ENCODE data around the gene B9D2. TPM values are rescaled to one million over a fixed set of nuclear protein-coding genes. Genes with fewer than 3 reads are reported as not detected.
"Not testable (repeated sequence)": the region's sequence is repeated elsewhere in the genome, so short reads cannot be mapped to it uniquely, and the experiment has no call there.

B9D2 gene
- total RNA-seq, 2 donors from 2014 or later: 4.9 to 9.3 TPM

DNA sequence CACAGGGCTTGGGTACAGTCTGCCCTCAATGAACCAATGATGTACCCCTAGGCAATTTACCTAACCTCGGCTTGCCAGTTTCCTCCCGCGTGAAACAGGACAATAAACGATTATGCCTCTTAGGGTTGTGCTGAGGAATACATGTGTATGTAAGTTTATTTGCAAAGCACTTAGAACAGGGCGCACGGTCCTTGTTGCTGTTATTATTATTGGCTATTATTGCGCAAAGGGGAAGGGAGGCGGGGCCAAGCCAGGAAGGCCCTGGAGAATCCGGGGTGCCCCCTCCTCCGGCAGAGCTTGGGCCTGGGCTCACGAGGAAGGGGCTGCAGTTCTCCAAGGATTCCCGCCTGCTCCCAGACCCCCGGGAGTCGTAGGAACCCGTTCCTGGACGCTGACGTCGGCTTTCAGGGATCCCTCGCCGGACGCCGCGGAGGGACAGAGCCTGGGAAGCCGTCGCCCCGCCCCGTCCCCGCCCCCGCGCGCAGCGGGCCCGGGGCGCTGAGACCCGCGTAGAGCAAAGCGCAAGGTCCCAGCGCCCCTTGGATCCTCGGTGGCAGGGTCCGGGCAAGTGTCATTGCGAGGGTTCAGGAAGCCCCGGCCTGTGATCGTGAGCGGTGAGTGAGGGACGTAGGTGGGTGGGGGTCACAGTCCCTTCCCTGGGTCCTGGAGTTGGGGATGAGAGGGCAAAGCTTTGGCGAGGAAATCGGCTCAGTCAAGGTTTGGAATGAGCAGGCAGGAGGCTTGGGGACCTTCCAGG lies 12.5 kb upstream of the B9D2 start, which contains the start of gene TMEM91:
Gene TMEM91 (plus strand): TSS at position 293 of the 757 bp plus-strand sequence. CDS start 1,777 bp downstream, outside the sequence.
- Mint-ChIP-seq H3K9me3 (no peaks in the 10 kb centered on the region), H3K4me1 (ENCODE audit: low read depth in 2 of 2) (peaks cover 13 to 15% of the 10 kb centered on the region in 2 donors), H3K27me3 (no peaks in the 10 kb centered on the region), H3K4me3 (peak within 1 kb of the TSS; percentile 84), H3K36me3 (no peaks in the 10 kb centered on the region), H3K27ac (peak within 1 kb of the TSS; percentile 8 to 48)
- DNase-seq (ENCODE audit: low spot score) (no peak), ATAC-seq (peak; percentile 48 to 68)

DNA sequence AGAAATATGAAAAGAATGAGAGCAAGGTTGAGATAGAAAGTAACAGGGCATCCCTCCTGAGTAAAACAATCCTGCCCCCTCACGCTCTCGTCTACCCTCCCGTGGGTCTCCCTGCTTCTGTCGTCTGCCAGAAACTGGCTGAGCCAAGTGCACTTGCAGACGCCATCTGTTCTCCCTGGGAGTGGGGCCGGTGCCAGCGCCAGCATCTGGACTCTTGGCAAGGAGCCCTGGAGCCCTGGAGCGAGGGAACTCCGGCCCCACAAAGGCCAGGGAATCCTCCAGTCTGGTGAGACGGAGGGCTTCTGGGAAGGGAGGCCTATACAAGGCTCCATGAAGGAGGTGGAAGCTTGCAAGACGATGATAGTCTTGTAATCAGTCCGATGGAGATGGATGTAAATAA lies 10.0 kb upstream of the B9D2 start:
- no peaks in the 10 kb centered on the region for H3K36me3 Mint-ChIP-seq
- no peak overlapping the region for H3K27ac Mint-ChIP-seq
- no peaks in the 10 kb centered on the region for H3K27me3 Mint-ChIP-seq
- H3K4me1 Mint-ChIP-seq (ENCODE audit: low read depth in 2 of 2): peaks cover 13 to 18% of the 10 kb centered on the region in 2 donors
- DNase-seq (ENCODE audit: low spot score) (no peak), ATAC-seq (no peak)
- no peak overlapping the region for H3K4me3 Mint-ChIP-seq
- H3K9me3 Mint-ChIP-seq: no peaks in the 10 kb centered on the region

DNA sequence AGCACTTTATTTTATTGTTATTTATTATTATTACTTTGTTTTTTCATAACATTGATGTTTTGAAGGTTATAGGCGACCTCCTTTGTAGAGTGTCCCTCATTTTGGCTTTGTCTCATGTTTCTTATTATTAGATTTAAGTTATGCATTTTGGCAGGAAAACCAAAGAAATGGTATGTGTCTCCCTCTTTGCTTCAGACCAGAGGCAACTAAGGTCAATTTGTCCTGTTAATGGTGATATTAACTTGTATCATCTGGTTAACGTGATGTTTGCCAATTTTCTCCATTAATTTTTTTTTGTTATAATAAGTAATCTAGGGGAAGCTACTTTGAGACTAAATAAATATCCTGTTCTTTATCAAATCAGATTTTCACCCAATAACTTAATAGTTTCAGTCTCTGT lies 8.6 kb upstream of the B9D2 start:
- no peak overlapping the region for H3K27ac Mint-ChIP-seq
- no peak for ATAC-seq

DNA sequence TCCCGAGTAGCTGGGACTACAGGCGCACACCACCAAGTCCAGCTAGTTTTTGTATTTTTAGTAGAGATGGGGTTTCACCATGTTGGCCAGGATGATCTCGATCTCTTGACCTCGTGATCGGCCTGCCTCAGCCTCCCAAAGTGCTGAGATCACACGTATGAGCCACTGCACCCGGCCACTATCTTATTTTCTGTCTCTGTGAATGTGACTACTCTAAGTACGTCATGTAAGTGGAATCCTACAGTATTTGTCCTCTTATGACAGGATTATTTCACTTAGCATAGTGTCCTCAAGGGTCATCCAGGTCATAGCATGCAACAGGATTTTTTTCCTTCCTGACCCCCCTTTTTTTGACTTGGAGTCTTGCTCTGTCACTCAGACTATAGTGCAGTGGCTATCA lies 7.6 kb upstream of the B9D2 start:
- DNase-seq (ENCODE audit: low spot score): no peak
- no peak for ATAC-seq
- Mint-ChIP-seq H3K36me3 (no peaks in the 10 kb centered on the region), H3K27me3 (no peaks in the 10 kb centered on the region), H3K27ac (no peak overlapping the region), H3K4me3 (no peak overlapping the region), H3K9me3 (no peaks in the 10 kb centered on the region), H3K4me1 (ENCODE audit: low read depth in 2 of 2) (peaks cover 6 to 13% of the 10 kb centered on the region in 2 donors)

More for the DNA sequence above, 8.6 kb upstream of the B9D2 start:
- peaks cover 13 to 18% of the 10 kb centered on the region in 2 donors for H3K4me1 Mint-ChIP-seq (ENCODE audit: low read depth in 2 of 2)
- no peaks in the 10 kb centered on the region for H3K27me3 Mint-ChIP-seq
- H3K36me3 Mint-ChIP-seq: no peaks in the 10 kb centered on the region
- H3K9me3 Mint-ChIP-seq: no peaks in the 10 kb centered on the region
- no peak for DNase-seq (ENCODE audit: low spot score)
- no peak overlapping the region for H3K4me3 Mint-ChIP-seq

DNA sequence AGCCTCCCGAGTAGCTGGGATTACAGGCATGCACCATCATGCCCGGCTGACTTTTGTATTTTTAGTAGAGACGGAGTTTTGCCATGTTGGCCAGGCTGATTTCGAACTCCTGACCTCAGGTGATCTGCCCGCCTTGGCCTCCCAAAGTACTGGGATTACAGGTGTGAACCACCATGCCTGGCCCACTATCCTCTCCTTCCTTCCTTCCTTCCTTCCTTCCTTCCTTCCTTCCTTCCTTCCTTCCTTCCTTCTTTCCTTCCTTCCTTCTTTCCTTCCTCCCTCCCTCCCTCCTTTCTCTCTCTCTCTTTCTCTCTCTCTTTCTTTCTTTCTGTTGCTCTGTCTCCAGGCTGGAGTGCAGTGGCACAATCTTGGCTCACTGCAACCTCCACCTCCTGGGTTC lies 7.2 kb upstream of the B9D2 start:
- DNase-seq (ENCODE audit: low spot score); H3K9me3 Mint-ChIP-seq; H3K4me3 Mint-ChIP-seq; ATAC-seq; H3K27ac Mint-ChIP-seq; H3K36me3 Mint-ChIP-seq; H3K27me3 Mint-ChIP-seq: not testable (repeated sequence)
- H3K4me1 Mint-ChIP-seq (ENCODE audit: low read depth in 2 of 2): peaks cover 4 to 15% of the 10 kb centered on the region in 2 donors

DNA sequence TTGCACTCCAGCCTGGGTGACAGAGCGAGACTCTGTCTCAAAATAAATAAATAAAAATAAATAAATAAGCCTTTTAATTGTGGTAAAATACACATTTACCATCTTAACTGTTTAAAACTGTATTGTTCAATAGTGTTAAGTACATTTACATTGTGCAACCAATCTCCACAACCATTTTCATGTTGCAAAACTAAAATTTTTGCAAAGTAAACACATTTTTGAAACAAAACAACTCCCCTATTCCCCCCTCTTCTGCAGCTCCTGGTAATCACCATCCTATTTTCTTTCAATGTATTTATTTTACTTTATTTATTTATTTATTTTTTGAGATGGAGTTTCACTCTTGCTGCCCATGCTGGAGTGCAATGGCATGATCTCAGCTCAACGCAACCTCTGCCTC lies 5.8 kb upstream of the B9D2 start:
- Mint-ChIP-seq H3K4me1 (ENCODE audit: low read depth in 2 of 2) (peaks cover 0 to 12% of the 10 kb centered on the region in 2 donors), H3K27me3 (no peaks in the 10 kb centered on the region), H3K36me3 (no peaks in the 10 kb centered on the region), H3K9me3 (no peaks in the 10 kb centered on the region), H3K4me3 (no peak overlapping the region), H3K27ac (no peak overlapping the region)
- no peak for DNase-seq (ENCODE audit: low spot score)
- ATAC-seq: no peak

DNA sequence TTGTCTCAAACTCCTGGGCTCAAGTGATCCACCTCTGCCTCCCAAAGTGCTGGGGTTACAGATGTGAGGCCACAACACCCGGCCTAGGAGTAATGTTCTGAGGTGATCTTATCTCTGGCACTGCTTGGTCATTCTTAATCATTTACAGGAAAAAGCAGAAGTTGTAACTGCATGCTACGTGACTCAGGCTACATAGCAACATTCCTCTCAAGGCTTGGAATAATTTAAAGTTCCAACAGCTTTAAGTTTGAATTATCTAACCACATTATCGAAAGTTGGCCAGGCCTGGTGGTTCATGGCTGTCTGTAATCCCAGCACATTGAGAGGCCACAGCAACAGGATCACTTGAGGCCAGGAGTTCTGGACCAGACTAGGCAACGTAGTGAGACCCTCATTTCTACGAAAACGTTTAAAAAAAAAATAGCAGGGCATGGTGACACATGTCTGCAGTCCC lies 3.9 kb upstream of the B9D2 start:
- Mint-ChIP-seq H3K4me3 (no peak overlapping the region), H3K27me3 (no peaks in the 10 kb centered on the region), H3K27ac (no peak overlapping the region), H3K9me3 (no peaks in the 10 kb centered on the region), H3K36me3 (no peaks in the 10 kb centered on the region), H3K4me1 (ENCODE audit: low read depth in 2 of 2) (peaks cover 12 to 19% of the 10 kb centered on the region in 2 donors)
- DNase-seq (ENCODE audit: low spot score) (no peak), ATAC-seq (no peak)

DNA sequence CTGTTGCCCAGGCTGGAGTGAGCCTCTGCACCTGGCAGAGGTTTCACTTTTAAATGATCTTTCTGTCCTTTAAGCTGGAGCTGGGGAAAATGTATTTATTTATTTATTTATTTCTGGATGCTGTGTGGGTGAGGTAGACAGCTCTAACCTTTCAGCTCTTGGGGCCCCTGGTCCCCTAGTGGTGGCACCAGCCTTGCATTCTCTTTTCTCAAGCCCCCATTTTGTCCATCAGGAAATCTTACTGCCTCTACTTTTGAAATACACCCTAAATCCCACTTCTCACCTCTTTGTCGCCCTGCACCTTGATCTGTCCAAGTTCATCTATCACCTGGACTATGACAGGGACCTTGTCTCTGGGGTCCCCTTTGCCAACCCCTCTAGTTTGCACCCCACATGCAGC lies 2.1 kb upstream of the B9D2 start:
- ATAC-seq (no peak), DNase-seq (ENCODE audit: low spot score) (no peak)
- no peaks in the 10 kb centered on the region for H3K36me3 Mint-ChIP-seq
- H3K4me1 Mint-ChIP-seq (ENCODE audit: low read depth in 2 of 2): peaks cover 12 to 18% of the 10 kb centered on the region in 2 donors
- H3K27ac Mint-ChIP-seq: peak overlapping the region; percentile 18 to 45
- peak overlapping the region; percentile 52 for H3K4me3 Mint-ChIP-seq
- no peaks in the 10 kb centered on the region for H3K9me3 Mint-ChIP-seq
- no peaks in the 10 kb centered on the region for H3K27me3 Mint-ChIP-seq

DNA sequence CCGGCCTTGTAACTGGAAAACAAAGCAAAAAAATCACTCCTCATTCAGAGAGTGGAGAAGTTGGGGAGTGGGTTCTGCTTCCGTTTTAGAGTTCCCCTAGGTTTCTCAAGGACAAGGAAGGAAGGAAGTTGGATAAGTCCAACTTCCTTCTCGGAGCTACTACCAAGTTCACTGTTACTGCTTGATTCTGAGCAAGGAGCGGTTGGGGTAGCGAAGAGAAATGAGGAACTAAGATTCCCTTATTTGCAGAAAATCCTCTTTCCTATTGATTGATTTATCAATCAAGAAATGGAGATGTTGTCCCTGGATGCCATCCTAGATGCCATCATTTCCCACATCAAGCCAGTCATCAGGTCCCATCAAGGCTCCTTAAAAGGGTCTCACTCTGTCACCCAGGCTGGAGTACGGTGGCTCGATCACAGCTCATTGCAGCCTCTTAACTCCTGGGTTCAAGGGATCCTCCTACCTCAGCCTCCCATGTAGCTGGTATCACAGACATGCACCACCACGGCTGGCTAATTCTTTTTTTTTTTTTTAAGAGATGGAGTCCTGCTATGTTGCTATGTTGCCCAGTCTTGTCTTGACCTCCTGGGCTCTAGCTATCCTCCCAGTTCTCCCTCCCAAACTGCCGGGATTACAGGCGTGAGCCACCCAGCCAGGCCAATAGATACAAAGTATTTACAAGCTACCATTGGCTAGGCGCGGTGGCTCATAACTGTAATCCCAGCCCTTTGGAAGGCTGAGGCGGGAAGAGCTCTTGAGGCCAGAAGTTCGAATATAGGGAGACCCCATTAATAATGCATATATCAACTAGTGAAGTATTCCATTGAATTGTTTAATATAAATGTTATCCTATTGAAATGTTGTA lies 809 bp upstream of the B9D2 start:
- no peaks in the 10 kb centered on the region for H3K36me3 Mint-ChIP-seq

DNA sequence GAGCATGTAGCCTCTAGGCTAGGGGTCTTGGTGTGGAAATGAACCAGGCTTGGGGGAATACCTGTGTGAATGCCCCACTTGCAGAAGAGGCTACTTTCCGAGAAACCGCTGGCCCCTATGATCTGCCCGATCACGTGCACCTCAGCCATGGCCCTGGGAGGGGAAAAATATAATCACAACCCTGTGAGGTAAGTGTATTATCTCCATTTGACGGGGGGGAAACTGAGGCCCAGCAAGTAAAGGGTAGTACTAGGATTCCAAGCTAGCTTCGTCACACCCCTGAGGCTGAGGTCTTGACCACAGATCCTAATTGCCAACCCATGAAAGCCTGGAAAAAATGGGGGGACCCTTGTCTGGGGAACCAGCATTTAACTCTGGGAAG lies 587 bp downstream of the B9D2 start:
- peaks cover 12 to 20% of the 10 kb centered on the region in 2 donors for H3K4me1 Mint-ChIP-seq (ENCODE audit: low read depth in 2 of 2)
- H3K9me3 Mint-ChIP-seq: no peaks in the 10 kb centered on the region
- no peak for DNase-seq (ENCODE audit: low spot score)
- no peaks in the 10 kb centered on the region for H3K36me3 Mint-ChIP-seq
- no peaks in the 10 kb centered on the region for H3K27me3 Mint-ChIP-seq
- peak overlapping the region; percentile 97 for H3K4me3 Mint-ChIP-seq
- no peak for ATAC-seq
- H3K27ac Mint-ChIP-seq: peak overlapping the region; percentile 97 to 98

More for the DNA sequence above, 809 bp upstream of the B9D2 start:
- Mint-ChIP-seq H3K9me3 (no peaks in the 10 kb centered on the region), H3K4me1 (ENCODE audit: low read depth in 2 of 2) (peaks cover 12 to 18% of the 10 kb centered on the region in 2 donors), H3K4me3 (peak overlapping the region; percentile 97), H3K27me3 (no peaks in the 10 kb centered on the region), H3K27ac (peak overlapping the region; percentile 97 to 98)
- DNase-seq (ENCODE audit: low spot score): no peak
- no peak for ATAC-seq

DNA sequence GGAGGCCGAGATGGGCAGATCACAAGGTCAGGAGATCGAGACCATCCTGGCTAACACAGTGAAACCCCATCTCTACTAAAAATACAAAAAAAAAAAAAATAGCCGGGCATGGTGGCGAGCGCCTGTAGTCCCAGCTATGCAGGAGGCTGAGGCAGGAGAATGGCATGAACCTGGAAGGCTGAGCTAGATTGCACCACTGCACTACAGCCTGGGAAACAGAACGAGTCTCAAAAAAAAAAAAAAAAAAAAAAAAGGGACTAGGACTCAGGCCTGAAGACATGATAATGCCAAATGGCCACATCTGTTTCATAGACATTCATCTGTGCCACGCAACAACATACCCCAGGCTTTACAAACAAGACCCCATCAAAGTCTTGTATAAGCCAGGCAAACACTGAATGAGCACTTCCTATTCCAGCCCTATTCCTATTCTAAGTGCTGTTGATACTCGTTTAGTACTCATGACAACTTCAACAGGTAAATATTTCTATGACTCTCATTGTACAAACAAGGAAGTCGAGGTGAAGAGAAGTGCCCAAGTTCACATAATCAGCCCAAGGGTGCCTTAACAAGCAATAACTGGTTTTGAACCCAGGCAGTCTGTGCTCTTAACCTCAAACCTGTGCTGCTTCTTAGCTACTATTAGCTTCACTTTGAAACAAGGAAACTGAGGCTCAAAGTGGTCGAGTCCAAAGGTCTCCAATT lies 1.7 kb downstream of the B9D2 start:
- ATAC-seq: no peak
- Mint-ChIP-seq H3K4me3 (peak overlapping the region; percentile 97), H3K36me3 (no peaks in the 10 kb centered on the region), H3K27ac (peak overlapping the region; percentile 97 to 98), H3K27me3 (no peaks in the 10 kb centered on the region), H3K4me1 (ENCODE audit: low read depth in 2 of 2) (peaks cover 12 to 27% of the 10 kb centered on the region in 2 donors), H3K9me3 (no peaks in the 10 kb centered on the region)
- no peak for DNase-seq (ENCODE audit: low spot score)

DNA sequence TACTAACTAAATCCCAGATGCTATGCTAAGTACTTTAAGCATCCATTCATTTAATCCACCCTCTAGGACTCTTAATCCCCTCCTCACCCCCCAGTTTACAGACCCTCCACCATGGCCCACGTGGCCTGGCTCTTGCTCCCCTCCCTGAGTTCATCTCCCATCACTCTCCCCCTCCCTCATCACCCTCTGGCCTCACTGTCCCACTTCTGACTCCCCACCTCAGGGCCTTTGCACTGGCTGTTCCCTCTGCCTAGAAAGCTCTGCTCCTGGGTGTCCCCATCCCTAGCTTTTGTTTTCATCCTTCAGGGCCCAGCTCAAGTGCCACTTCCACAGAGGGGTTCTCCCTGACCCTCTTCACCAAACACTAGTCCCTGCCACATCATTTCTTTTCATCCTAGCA lies 4.2 kb downstream of the B9D2 start:
- peak overlapping the region in 1 of 2 donors; percentile 21 for H3K27ac Mint-ChIP-seq
- H3K27me3 Mint-ChIP-seq: no peaks in the 10 kb centered on the region

DNA sequence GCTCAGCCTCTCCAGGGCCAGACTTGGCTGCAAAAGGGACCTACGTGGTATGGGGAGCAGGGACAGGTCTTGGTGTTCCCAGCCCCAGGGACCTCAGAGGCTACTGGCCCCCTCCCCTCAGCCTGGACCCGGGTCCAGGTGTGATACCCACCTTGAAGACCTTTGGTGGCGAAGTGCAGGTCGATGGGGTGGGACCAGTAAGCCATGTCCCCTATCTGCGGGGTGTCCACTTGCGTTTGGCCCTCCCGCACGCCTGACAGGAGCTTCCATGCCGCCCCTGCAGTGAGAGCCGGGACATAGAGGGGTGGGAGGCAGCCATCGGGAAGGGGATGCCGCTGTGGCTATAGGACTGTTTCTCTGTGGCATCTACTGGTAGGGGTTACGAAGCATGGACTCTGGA lies 6.2 kb downstream of the B9D2 start:
- H3K27ac Mint-ChIP-seq: peak overlapping the region in 1 of 2 donors; percentile 87
- H3K27me3 Mint-ChIP-seq: no peaks in the 10 kb centered on the region
- H3K4me1 Mint-ChIP-seq (ENCODE audit: low read depth in 2 of 2): peaks cover 27 to 37% of the 10 kb centered on the region in 2 donors
- no peak for ATAC-seq
- H3K9me3 Mint-ChIP-seq: no peaks in the 10 kb centered on the region
- no peaks in the 10 kb centered on the region for H3K36me3 Mint-ChIP-seq
- no peak overlapping the region for H3K4me3 Mint-ChIP-seq
- no peak for DNase-seq (ENCODE audit: low spot score)

More for the DNA sequence above, 4.2 kb downstream of the B9D2 start:
- no peak overlapping the region for H3K4me3 Mint-ChIP-seq
- H3K4me1 Mint-ChIP-seq (ENCODE audit: low read depth in 2 of 2): peaks cover 33 to 40% of the 10 kb centered on the region in 2 donors
- no peaks in the 10 kb centered on the region for H3K36me3 Mint-ChIP-seq
- no peak for ATAC-seq
- no peak for DNase-seq (ENCODE audit: low spot score)
- H3K9me3 Mint-ChIP-seq: no peaks in the 10 kb centered on the region
